PC-3 (cell line): Measurements from ENCODE around the gene IGFL1.

ENCODE experiments used
- EZH2 ChIP-seq: fragments of 300-600 bp; sonication (generic); IDR thresholded peaks from one replicate; pipeline ENCODE4 v1.6.1; 2017; ENCODE audit warnings: antibody characterized with exemption, mild to moderate bottlenecking, low read length; ENCODE audit not compliant: unreplicated experiment
- EZH2phosphoT487 ChIP-seq: fragments of 300-600 bp; sonication (generic); IDR thresholded peaks from 2 replicates; pipeline ENCODE4 v1.6.1; 2018; ENCODE audit warnings: mild to moderate bottlenecking, antibody characterized with exemption, low read length, borderline replicate concordance
- TF ChIP-seq, protein P1 (sequence below): fragments of 300-600 bp; sonication (generic); conservative IDR thresholded peaks from 2 replicates; pipeline ENCODE4 v1.5.1; 2017; ENCODE audit warnings: antibody characterized with exemption, low read depth, mild to moderate bottlenecking, low read length

DNA sequence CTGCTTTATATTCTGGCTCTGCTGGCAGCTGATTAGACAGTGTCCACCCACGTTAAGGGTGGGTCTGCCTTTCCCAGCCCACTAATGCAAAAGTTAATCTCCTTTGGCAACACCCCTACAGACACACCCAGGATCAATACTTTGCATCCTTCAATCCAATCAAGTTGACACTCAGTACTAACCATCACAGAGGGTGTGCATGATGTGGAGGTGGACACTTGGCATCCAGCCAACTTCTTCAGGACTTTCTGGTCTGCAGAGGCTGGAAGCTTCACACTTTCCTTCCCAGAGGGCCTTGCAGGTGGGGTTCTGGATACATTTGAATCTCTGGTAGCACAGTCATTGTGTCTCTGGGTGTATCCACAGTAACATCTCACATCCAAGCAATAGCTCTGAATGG, 18.9 kb upstream of the IGFL1 start:
- TF ChIP-seq, protein P1, sequence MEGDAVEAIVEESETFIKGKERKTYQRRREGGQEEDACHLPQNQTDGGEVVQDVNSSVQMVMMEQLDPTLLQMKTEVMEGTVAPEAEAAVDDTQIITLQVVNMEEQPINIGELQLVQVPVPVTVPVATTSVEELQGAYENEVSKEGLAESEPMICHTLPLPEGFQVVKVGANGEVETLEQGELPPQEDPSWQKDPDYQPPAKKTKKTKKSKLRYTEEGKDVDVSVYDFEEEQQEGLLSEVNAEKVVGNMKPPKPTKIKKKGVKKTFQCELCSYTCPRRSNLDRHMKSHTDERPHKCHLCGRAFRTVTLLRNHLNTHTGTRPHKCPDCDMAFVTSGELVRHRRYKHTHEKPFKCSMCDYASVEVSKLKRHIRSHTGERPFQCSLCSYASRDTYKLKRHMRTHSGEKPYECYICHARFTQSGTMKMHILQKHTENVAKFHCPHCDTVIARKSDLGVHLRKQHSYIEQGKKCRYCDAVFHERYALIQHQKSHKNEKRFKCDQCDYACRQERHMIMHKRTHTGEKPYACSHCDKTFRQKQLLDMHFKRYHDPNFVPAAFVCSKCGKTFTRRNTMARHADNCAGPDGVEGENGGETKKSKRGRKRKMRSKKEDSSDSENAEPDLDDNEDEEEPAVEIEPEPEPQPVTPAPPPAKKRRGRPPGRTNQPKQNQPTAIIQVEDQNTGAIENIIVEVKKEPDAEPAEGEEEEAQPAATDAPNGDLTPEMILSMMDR, result no peak
- TF ChIP-seq EZH2, result no peak
- TF ChIP-seq EZH2phosphoT487, result no peak
